IPS DF 6.9 (cell line): Measurements from ENCODE around the gene RC3H2.

Experiments used
- DNase-seq: peaks from one replicate; pipeline ENCODE4 v3.0.0-alpha.2; 2013; ENCODE audit warnings: low read depth, low spot score
- H3K27ac ChIP-seq: one replicate; pipeline ENCODE4 v1.5.1; 2013; ENCODE audit warnings: low read length, control low read depth
- H3K27me3 ChIP-seq: 2 replicates; pipeline ENCODE4 v1.6.1; 2013; ENCODE audit warnings: mild to moderate bottlenecking, low read length; ENCODE audit not compliant: control insufficient read depth, insufficient read depth
- H3K36me3 ChIP-seq: 2 replicates; pipeline ENCODE4 v1.6.1; 2013; ENCODE audit warnings: low read length; ENCODE audit not compliant: control insufficient read depth, insufficient read depth
- H3K4me1 ChIP-seq: 2 replicates; pipeline ENCODE4 v1.6.1; 2013; ENCODE audit warnings: low read length; ENCODE audit not compliant: control insufficient read depth, insufficient read depth
- H3K4me3 ChIP-seq: 2 replicates; pipeline ENCODE4 v1.5.1; 2013; ENCODE audit warnings: mild to moderate bottlenecking, low read length
- H3K9me3 ChIP-seq: 2 replicates; pipeline ENCODE4 v1.6.1; 2013; ENCODE audit warnings: low read length, inconsistent platforms; ENCODE audit not compliant: control insufficient read depth, insufficient read depth
- WGBS: extraction: QIAGEN DNeasy Blood & Tissue Kit; methylation state at CpG from one replicate; pipeline ENCODE4 v1.1.7; 2013; ENCODE audit warnings: mixed read lengths, missing lambda C conversion rate; ENCODE audit not compliant: insufficient read length, insufficient coverage; 5-methylcytosine and 5-hydroxymethylcytosine counted together

RC3H2 gene, protein sequence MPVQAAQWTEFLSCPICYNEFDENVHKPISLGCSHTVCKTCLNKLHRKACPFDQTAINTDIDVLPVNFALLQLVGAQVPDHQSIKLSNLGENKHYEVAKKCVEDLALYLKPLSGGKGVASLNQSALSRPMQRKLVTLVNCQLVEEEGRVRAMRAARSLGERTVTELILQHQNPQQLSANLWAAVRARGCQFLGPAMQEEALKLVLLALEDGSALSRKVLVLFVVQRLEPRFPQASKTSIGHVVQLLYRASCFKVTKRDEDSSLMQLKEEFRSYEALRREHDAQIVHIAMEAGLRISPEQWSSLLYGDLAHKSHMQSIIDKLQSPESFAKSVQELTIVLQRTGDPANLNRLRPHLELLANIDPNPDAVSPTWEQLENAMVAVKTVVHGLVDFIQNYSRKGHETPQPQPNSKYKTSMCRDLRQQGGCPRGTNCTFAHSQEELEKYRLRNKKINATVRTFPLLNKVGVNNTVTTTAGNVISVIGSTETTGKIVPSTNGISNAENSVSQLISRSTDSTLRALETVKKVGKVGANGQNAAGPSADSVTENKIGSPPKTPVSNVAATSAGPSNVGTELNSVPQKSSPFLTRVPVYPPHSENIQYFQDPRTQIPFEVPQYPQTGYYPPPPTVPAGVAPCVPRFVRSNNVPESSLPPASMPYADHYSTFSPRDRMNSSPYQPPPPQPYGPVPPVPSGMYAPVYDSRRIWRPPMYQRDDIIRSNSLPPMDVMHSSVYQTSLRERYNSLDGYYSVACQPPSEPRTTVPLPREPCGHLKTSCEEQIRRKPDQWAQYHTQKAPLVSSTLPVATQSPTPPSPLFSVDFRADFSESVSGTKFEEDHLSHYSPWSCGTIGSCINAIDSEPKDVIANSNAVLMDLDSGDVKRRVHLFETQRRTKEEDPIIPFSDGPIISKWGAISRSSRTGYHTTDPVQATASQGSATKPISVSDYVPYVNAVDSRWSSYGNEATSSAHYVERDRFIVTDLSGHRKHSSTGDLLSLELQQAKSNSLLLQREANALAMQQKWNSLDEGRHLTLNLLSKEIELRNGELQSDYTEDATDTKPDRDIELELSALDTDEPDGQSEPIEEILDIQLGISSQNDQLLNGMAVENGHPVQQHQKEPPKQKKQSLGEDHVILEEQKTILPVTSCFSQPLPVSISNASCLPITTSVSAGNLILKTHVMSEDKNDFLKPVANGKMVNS

DNA sequence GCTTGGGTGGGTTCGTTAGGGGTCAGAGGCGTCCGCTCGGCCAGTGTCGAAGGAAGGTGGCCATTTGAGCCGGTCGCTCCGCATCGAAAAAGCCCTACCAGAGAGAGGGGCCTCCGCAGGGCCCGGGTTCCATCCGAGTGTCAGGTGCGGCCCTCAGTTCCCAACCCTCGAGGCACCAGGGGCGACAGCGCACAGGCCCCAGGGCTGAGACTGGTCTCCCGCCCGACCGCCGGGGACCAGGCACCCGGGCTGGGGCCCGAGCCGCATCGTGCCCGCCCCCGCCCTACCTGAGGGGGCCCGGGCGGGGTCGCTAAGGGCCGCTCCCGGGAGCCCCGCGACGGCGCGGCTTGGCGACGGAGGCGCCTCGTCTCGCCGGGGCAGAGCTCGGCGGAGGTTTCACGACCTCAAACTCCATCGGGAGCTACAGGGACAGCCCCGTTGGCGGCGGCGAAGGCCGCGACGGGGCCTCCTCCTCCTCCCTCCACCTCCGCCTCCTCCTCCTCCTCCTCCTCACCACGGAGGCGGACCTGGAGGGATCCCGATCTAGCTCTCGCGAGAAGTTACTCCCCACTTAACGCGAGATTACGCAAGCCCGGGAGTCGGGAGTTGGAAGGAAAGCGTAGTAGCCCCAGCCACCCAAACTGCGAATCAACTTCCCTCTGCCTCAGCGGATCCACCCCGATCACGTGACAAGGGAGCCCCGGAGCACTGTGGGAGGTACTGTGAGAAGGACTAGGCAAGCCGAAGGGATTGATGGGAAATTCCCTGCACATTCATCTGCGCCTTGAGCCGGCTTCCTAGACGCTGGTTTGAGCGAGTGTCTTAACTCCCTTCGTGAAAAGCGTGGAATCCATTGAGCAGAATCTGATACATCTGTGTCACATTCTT, at the start of gene RC3H2:
Gene RC3H2 (minus strand): TSS at position 537 of the 888 bp plus-strand sequence. CDS start 7,850 bp downstream, outside the sequence.
- H3K4me3 ChIP-seq, result peak within 1 kb of the TSS; percentile 73
- no peaks in the 10 kb centered on the region for H3K9me3 ChIP-seq
- no CpG with 5 or more reads among the region's 77 CpGs for WGBS
- H3K36me3 ChIP-seq, result no peaks in the 10 kb centered on the region; the same call in 1 of the 2 replicates
- no peaks in the 10 kb centered on the region for H3K27me3 ChIP-seq
- DNase-seq, result peak; percentile 100
- H3K27ac ChIP-seq, result no peak within 1 kb of the TSS
- no peaks in the 10 kb centered on the region for H3K4me1 ChIP-seq

DNA sequence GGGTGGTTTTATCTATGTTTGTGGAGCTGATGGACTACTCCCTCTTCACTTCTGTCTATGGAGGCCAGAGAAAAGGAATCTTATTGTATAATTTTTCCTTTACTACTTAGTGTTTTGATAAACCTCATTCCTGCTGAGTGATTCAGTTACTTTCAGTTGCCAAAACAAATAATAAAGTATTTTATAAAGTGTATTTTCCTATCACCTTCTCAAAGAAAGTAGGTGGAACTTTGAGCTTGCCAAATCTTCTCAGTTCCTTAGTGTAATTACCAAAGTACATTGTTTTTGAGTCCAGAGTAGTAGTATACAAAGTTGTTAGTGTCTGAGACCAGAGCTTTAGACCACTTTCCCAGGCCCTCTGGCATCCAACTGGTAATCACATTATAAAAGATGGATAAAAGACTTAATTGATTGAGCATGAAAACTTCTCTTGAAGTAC, 49.1 kb upstream of the RC3H2 start:
- Histone ChIP-seq H3K9me3 (no peaks in the 10 kb centered on the region), H3K36me3 (no peaks in the 10 kb centered on the region), H3K27me3 (no peaks in the 10 kb centered on the region), H3K4me1 (no peaks in the 10 kb centered on the region), H3K4me3 (no peak overlapping the region), H3K27ac (no peak overlapping the region)
- no peak for DNase-seq

DNA sequence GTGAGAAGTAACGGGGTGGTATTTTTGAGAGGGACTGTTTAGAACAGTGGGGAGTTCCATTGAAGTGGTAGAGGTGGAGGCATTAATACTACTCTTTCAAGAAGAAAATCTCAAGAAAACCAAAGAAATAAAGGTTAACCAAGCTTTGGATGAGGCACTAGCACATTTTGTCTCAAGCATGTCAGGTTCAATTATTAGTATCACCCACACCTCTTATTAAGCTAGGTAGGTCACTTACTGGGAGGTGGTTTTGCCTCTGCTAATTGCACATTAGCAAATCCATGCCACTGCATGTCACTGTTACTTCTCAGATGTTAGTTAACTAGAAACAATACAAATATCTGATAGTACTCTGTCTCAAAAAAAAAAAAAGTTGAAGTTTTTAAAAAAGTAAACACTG, 45.9 kb upstream of the RC3H2 start:
- Histone ChIP-seq H3K36me3 (no peaks in the 10 kb centered on the region), H3K4me3 (no peak overlapping the region), H3K27me3 (no peaks in the 10 kb centered on the region), H3K9me3 (no peaks in the 10 kb centered on the region), H3K4me1 (no peaks in the 10 kb centered on the region), H3K27ac (no peak overlapping the region)
- 100% methylated on average over 1 of the region's 1 CpG for WGBS
- no peak for DNase-seq

DNA sequence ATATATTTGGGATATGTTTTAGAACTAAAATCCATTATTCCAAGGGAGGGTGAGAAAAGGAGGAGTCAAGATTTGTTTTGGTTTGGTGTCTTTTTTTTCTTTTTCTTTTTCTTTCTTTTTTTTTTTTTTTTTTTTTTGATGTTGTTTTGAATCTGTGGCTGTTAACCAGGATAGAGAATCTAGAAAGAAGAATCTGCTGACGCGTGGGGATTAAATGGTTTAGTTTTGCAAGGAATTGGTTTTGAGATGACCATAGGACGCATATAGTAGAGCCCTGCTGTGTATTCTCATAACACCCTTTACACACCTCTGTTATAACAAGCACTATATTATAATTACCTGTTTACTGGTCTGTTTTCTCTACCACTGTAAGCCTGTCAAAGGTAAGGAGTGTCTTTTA, 45.1 kb upstream of the RC3H2 start:
- no peaks in the 10 kb centered on the region for H3K9me3 ChIP-seq
- no peaks in the 10 kb centered on the region for H3K36me3 ChIP-seq
- no peak for DNase-seq
- no peak overlapping the region for H3K27ac ChIP-seq
- H3K27me3 ChIP-seq, result no peaks in the 10 kb centered on the region
- WGBS, result no CpG with 5 or more reads among the region's 3 CpGs
- H3K4me1 ChIP-seq, result no peaks in the 10 kb centered on the region
- H3K4me3 ChIP-seq, result no peak overlapping the region

DNA sequence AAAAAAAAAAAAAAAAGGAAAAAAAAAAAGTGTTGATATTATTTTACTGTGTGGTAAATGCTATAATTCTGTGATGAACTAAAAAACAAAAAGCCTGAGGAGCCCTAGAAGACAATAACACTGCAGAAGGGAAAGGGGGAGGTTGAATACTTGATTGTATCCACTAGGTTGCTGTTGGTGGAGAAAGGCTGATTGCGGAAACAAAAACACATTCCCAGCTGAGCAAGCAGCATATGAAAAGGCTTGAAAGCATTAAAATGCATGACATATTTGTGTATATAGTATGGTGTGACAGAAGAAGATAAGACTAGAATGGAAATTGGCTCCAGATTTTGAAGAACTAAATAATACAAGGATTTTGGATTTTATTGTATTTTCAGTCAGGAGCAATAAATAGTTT, 44.5 kb upstream of the RC3H2 start:
- no CpG with 5 or more reads among the region's 1 CpG for WGBS
- DNase-seq, result no peak
- H3K9me3 ChIP-seq, result no peaks in the 10 kb centered on the region
- H3K27ac ChIP-seq, result no peak overlapping the region
- no peaks in the 10 kb centered on the region for H3K36me3 ChIP-seq
- H3K4me1 ChIP-seq, result no peaks in the 10 kb centered on the region
- no peak overlapping the region for H3K4me3 ChIP-seq
- no peaks in the 10 kb centered on the region for H3K27me3 ChIP-seq

DNA sequence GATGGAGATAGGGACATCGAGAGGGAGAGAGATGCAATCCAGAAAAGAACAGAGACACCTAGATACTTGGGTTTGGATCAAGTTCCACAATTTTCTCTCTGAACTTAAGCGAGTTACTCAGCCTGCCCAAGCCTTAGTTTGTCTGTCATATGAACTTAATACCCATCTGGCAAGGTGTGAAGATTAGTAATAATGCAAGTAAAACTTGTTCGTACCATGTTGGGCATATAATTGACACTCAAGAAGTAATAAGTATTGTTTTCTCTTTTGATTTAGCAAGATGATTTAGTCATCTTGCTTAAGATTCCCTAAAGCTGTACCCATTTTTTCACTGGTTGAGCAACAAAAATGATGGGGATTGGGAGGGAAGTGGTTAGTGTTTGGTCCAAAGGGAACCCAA, 43.2 kb upstream of the RC3H2 start:
- Histone ChIP-seq H3K36me3 (no peaks in the 10 kb centered on the region; the same call in 1 of the 2 replicates), H3K9me3 (no peaks in the 10 kb centered on the region), H3K27ac (no peak overlapping the region), H3K4me3 (no peak overlapping the region), H3K4me1 (no peaks in the 10 kb centered on the region), H3K27me3 (no peaks in the 10 kb centered on the region)
- WGBS, result no CpG with 5 or more reads among the region's 3 CpGs
- no peak for DNase-seq

DNA sequence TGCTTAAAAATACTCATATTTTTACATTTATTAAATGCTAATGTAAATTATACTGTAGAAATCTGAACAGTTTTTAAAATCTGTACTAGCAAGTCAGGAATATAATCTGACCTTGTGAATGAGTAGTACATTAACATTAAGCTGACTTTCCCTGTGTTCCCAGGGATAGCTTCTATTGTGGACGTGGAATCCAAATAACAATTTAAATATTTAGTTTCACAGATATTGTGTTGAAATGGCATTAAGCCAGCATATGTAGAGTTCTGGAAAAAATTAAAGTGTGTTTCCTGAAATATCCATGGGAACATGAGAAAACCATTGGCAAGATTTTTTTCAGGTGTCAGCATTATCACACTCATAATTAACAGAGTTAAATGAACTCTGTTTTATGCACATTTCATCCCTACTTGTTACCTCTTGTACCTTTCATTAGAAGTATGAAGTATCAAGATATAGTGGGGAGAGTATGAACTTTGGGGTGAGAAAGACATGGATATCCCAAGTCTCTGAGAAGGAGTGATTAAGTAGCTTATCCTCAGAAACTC, 41.4 kb upstream of the RC3H2 start:
- Histone ChIP-seq H3K4me3 (no peak overlapping the region), H3K4me1 (no peaks in the 10 kb centered on the region), H3K36me3 (no peaks in the 10 kb centered on the region; the same call in 1 of the 2 replicates), H3K27ac (no peak overlapping the region), H3K9me3 (no peaks in the 10 kb centered on the region), H3K27me3 (no peaks in the 10 kb centered on the region)
- DNase-seq, result no peak
- no CpG with 5 or more reads among the region's 1 CpG for WGBS

DNA sequence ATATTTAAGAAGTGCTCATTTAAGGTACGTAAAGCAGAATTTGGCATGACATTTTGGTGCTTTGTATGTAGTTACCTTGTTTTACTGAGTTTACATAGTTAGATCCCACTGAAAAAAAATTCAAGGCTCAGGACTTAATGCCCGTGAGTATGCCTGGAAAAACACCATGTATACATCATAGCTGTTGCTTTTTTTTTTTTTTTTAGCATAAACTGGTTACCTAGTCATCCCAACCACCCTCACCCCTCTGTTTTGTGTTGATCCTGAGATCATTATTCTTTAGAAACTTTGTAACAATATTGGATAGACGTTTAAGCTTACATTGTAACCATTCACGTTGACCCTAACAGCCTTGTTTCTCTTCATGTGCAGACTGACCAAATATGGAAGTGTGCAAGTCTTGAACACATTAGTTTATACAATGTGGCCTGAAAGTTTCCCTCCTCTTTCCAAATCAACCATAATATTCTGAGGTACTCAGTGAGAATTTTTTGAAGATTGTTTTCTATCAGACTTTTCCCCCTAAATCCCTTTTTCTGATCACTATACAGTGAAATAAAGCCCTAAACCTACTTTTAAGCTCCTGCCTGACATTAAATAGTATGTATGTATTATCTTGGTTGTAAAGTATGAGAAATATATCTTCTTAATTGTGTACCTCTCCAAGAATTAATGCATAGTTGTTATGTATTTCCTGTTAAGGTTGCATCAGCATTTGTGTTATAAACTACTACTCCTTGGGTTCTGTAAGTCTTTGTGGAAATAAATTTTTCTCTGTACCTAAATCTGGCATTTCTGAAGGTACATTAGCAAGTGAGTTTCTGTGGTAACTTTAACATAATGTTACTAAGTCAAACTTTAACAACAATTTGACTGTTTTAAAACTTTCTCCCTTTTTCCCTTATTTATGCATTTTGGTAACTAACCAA, 40.1 kb upstream of the RC3H2 start:
- H3K27ac ChIP-seq, result no peak overlapping the region
- H3K4me3 ChIP-seq, result no peak overlapping the region
- WGBS, result no CpG with 5 or more reads among the region's 4 CpGs
- no peaks in the 10 kb centered on the region for H3K9me3 ChIP-seq
- no peaks in the 10 kb centered on the region for H3K4me1 ChIP-seq
- H3K36me3 ChIP-seq, result no peaks in the 10 kb centered on the region; the same call in 1 of the 2 replicates
- no peaks in the 10 kb centered on the region for H3K27me3 ChIP-seq
- DNase-seq, result no peak
